Measurements from ENCODE around the gene PCK1. TPM values are rescaled to one million over a fixed set of nuclear protein-coding genes. Genes with fewer than 3 reads are reported as not detected.

Gene PCK1
- total RNA-seq, 1 experiment from 2014 or later = not detected

DNA sequence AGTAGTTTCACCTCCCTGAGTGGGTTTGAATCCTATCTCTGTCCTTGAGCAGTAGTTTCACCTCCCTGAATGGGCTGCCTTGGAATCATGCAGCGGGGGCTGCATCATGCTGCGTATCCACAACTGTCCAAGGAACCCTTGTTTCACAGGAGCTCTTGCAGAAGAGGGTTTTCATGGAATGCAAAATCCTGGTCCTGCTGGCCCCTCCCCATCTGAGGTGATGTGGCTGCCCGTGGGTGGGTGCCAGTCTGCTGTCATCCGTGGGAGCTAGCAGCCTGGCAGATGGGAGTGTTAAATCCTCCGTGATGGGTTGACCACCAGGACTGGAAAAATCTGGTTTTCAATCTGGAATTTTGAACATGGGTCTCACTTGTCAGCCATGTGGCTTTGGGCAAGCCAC is 37.6 kb downstream of the PCK1 start:
- TF ChIP-seq, protein P1, sequence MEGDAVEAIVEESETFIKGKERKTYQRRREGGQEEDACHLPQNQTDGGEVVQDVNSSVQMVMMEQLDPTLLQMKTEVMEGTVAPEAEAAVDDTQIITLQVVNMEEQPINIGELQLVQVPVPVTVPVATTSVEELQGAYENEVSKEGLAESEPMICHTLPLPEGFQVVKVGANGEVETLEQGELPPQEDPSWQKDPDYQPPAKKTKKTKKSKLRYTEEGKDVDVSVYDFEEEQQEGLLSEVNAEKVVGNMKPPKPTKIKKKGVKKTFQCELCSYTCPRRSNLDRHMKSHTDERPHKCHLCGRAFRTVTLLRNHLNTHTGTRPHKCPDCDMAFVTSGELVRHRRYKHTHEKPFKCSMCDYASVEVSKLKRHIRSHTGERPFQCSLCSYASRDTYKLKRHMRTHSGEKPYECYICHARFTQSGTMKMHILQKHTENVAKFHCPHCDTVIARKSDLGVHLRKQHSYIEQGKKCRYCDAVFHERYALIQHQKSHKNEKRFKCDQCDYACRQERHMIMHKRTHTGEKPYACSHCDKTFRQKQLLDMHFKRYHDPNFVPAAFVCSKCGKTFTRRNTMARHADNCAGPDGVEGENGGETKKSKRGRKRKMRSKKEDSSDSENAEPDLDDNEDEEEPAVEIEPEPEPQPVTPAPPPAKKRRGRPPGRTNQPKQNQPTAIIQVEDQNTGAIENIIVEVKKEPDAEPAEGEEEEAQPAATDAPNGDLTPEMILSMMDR (conservative IDR thresholded peaks at IDR 0.05; ENCODE audit: low read depth, low read length) = no peak
- TF ChIP-seq EZH2phosphoT487 (IDR thresholded peaks at IDR 0.05; ENCODE audit: borderline replicate concordance, low read length) (no peak), EZH2 (IDR thresholded peaks at IDR 0.05; ENCODE audit: low read length, unreplicated experiment) (no peak)
- no peaks in the 10 kb centered on the region for H3K9me2 ChIP-seq (replicated peaks; ENCODE audit: low read length)
- no peak overlapping the region for H3K4me2 ChIP-seq (ENCODE audit: low read length)
- ChIA-PET CTCF (no interaction called here), POLR2A (ENCODE audit: unreplicated experiment) (no interaction called here)
- H3K27me3 ChIP-seq (ENCODE audit: low read length) = no peaks in the 10 kb centered on the region
- ATAC-seq (no peak), DNase-seq (no peak)
- no peaks in the 10 kb centered on the region for H3K36me3 ChIP-seq (ENCODE audit: low read depth, low read length)
- BruUV-seq (replicated peaks) = no TSS peak
- H3K4me3 ChIP-seq (ENCODE audit: low read length) = no peak overlapping the region
- no peaks in the 10 kb centered on the region for H3K79me2 ChIP-seq (ENCODE audit: low read length)
- intact Hi-C loops (cut with micrococcal nuclease) = no loop called here
- no peaks in the 10 kb centered on the region for H3K9me3 ChIP-seq (ENCODE audit: low read length)
- H3K9ac ChIP-seq (ENCODE audit: low read length) = no peak overlapping the region
- H3K27ac ChIP-seq (ENCODE audit: low read length) = no peak overlapping the region
- no peaks in the 10 kb centered on the region for H4K20me1 ChIP-seq (ENCODE audit: low read length)
- H3F3A ChIP-seq (ENCODE audit: low read length, unreplicated experiment) = no peaks in the 10 kb centered on the region
- H2AFZ ChIP-seq (ENCODE audit: low read length) = no peak overlapping the region
- peaks cover 18% of the 10 kb centered on the region for H3K4me1 ChIP-seq (ENCODE audit: insufficient read depth, low read length)

DNA sequence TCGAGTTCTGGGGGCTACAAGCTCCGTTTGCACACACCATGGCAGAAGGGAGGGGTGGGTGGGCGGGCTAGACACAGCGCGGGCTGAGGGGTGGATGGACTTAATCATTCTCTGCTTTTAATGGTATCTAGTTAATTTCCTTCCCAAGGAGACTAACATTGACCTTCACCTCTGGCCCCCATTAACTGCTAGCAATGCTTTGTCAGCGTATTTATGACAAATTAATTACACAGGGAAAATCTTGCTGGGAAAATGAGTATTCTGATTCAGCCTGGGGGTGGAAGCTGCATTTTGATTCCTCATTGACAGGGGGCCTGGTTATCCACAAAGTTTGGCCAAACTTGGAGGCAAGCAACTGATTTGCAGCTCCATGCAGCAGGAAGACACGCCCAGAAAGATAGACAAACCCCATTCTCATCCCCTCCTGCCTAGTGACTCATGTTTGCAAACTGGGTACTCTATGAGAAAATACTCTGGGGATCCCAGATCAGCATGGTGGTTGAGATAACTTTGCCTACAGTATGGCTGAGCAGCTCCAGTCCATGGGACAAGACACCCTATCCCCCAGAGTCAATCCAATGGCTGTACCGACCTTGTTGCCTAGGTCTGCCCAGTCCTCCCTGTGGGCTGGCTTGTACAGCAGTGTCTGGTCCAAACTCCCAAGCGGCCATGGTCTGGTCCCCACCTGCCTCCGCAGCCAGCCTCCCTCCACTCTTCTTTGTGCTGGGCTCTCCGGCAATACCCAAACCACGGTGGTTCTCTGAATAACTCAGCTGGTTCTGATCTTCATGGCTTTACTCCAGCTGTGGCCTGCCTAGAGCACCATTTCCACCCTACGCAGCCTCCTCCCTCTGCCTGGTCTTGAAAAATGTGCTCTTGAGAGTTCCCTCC is 39.7 kb downstream of the PCK1 start:
- Histone ChIP-seq H3K27me3 (ENCODE audit: low read length) (no peaks in the 10 kb centered on the region), H3F3A (ENCODE audit: low read length, unreplicated experiment) (no peaks in the 10 kb centered on the region), H3K4me3 (ENCODE audit: low read length) (no peak overlapping the region), H3K9ac (ENCODE audit: low read length) (peak overlapping the region; percentile 32), H3K4me2 (ENCODE audit: low read length) (peak overlapping the region; percentile 37), H3K4me1 (ENCODE audit: insufficient read depth, low read length) (peaks cover 13% of the 10 kb centered on the region), H3K36me3 (ENCODE audit: low read depth, low read length) (no peaks in the 10 kb centered on the region), H3K79me2 (ENCODE audit: low read length) (no peaks in the 10 kb centered on the region), H3K9me2 (replicated peaks; ENCODE audit: low read length) (no peaks in the 10 kb centered on the region), H3K27ac (ENCODE audit: low read length) (peak overlapping the region; percentile 54), H2AFZ (ENCODE audit: low read length) (no peak overlapping the region), H4K20me1 (ENCODE audit: low read length) (no peaks in the 10 kb centered on the region), H3K9me3 (ENCODE audit: low read length) (no peaks in the 10 kb centered on the region)
- peak; percentile 59 for DNase-seq
- no TSS peak for BruUV-seq (replicated peaks)
- ChIA-PET CTCF (interaction anchor here (0.6 to 1.1 kb wide), 2 partner anchors 17 to 22 kb away, joined by 3 read pairs; no protein-coding TSS in a partner anchor), POLR2A (ENCODE audit: unreplicated experiment) (no interaction called here)
- no peak for TF ChIP-seq EZH2phosphoT487 (IDR thresholded peaks at IDR 0.05; ENCODE audit: borderline replicate concordance, low read length)
- no peak for TF ChIP-seq EZH2 (IDR thresholded peaks at IDR 0.05; ENCODE audit: low read length, unreplicated experiment)
- TF ChIP-seq, protein P1 (conservative IDR thresholded peaks at IDR 0.05; ENCODE audit: low read depth, low read length) = no peak
- ATAC-seq = peak; percentile 30; the same call in 1 of the 2 replicates
- intact Hi-C loops (cut with micrococcal nuclease) = no loop called here

DNA sequence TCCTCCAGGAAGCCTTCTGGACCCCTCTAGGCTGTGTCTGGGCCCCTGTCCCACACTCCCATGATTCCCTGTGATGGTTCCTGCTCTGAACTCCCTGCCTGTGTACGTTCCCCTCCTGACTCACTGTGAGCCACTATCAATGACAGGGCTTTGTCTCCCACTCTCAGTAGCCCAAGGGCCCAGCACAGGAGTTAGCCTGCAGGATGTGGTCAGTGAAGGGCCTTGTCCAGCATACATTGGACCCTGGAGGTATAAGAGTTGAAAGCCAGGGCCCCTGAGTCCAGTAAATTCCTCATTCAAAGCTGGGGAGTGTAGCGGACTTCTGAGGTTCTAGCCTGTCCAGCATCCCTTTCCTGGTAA is 40.3 kb downstream of the PCK1 start:
- peak overlapping the region; percentile 32; the same call in 1 of the 2 replicates for H3K9ac ChIP-seq (ENCODE audit: low read length)
- peak; percentile 57 for DNase-seq
- H3K4me1 ChIP-seq (ENCODE audit: insufficient read depth, low read length) = peaks cover 13% of the 10 kb centered on the region
- peak overlapping the region; percentile 54 for H3K27ac ChIP-seq (ENCODE audit: low read length)
- POLR2A ChIA-PET (ENCODE audit: unreplicated experiment) = no interaction called here
- no peaks in the 10 kb centered on the region for H4K20me1 ChIP-seq (ENCODE audit: low read length)
- H3K4me2 ChIP-seq (ENCODE audit: low read length) = peak overlapping the region; percentile 37; the same call in 1 of the 2 replicates
- no peaks in the 10 kb centered on the region for H3F3A ChIP-seq (ENCODE audit: low read length, unreplicated experiment)
- no peaks in the 10 kb centered on the region for H3K27me3 ChIP-seq (ENCODE audit: low read length)
- TF ChIP-seq, protein P1 (conservative IDR thresholded peaks at IDR 0.05; ENCODE audit: low read depth, low read length) = no peak
- no peak for TF ChIP-seq EZH2 (IDR thresholded peaks at IDR 0.05; ENCODE audit: low read length, unreplicated experiment)
- TF ChIP-seq EZH2phosphoT487 (IDR thresholded peaks at IDR 0.05; ENCODE audit: borderline replicate concordance, low read length) = no peak
- H3K36me3 ChIP-seq (ENCODE audit: low read depth, low read length) = no peaks in the 10 kb centered on the region
- no peak overlapping the region for H3K4me3 ChIP-seq (ENCODE audit: low read length)
- CTCF ChIA-PET = interaction anchor here (1.1 kb wide), 1 partner anchor 22 kb away, joined by 3 read pairs; no protein-coding TSS in a partner anchor
- ATAC-seq = no peak
- no peaks in the 10 kb centered on the region for H3K79me2 ChIP-seq (ENCODE audit: low read length)
- no peaks in the 10 kb centered on the region for H3K9me2 ChIP-seq (replicated peaks; ENCODE audit: low read length)
- H3K9me3 ChIP-seq (ENCODE audit: low read length) = no peaks in the 10 kb centered on the region
- no peak overlapping the region for H2AFZ ChIP-seq (ENCODE audit: low read length)
- intact Hi-C loops (cut with micrococcal nuclease) = no loop called here
- BruUV-seq (replicated peaks) = no TSS peak
